Activated effector memory CD4-positive, alpha-beta T cell treated with anti-CD3 and anti-CD28 coated beads, Interleukin-2, amount 50 U/mL, for 16 hours (primary cell): ENCODE results near the gene TLR2.
A peak's percentile ranks its signal among the peaks of the same experiment; 100 is the strongest.

ENCODE experiments used
- DNase-seq: peaks from one replicate; pipeline ENCODE4 v3.0.0-alpha.2; 2020

The TLR2 gene

GRCh38 chr4:153735906-153736461, 51.9 kb downstream of the TLR2 start:
- no peak for DNase-seq

DNA sequence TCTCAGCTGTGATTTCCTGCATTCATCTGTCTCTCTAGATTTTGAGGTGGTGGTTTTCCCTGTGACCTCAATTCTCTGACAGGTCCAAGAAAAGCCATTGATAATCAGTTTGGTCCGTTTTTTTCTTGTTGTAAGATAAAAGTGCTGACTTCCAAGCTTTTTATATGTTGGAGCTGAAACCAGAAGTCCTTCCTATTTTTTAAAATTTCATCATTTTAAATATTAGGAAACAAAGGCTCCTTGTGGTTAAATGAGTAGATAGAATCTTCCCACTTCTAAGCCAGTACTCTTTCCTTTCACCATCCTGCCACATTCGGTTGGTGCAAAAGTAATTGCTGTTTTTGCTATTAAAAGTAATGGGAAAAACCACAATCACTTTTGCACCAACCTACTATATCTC, 57.5 kb downstream of the TLR2 start:
- no peak for DNase-seq

- DNase-seq: no peak
These were observed 61.6 kb downstream of the TLR2 start for GRCh38 chr4:153745651-153746050.

- DNase-seq: no peak
These were observed 63.4 kb downstream of the TLR2 start for GRCh38 chr4:153747406-153747955.

- no peak for DNase-seq
These were observed 64.3 kb downstream of the TLR2 start for GRCh38 chr4:153748378-153748777.

DNA sequence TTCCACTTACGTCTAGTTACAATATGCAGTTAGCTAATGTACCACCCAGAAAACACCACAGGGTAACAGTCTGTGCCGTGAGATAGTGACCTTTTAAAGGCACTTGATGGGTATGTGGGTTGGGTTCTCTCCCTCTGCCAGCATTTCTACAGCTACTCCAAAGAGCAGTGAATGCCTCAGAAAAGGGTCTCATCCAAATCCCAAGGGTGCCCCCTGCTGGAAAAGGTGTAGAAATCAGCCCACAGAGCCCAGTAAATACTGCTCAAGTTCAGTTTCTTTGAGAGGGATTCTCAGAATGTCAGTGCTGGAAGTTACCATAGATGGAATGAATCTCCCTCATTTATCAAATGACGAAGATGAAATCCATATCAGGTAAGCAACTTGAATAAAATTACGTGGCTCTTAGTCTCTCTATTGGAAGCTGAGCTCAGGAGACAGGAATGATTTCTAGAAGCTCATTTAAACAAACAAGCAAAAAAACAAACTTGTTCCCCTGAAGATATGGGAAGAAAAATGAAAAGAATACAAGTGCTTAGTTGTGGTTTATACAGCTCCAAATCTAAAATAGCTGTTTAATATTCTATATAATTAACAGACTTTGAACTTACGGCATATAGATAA, 66.2 kb downstream of the TLR2 start:
- peak; percentile 80 for DNase-seq

GRCh38 chr4:153755186-153755585, 71.1 kb downstream of the TLR2 start:
- DNase-seq: no peak
